GM18867 (cell line): ENCODE data around the gene PRSS50.
A peak's percentile ranks its signal among the peaks of the same experiment; 100 is the strongest.
"Not testable (repeated sequence)": the region's sequence is repeated elsewhere in the genome, so short reads cannot be mapped to it uniquely, and the experiment has no call there.

Experiments
- ATAC-seq: cut with Tn5 transposase; IDR thresholded peaks from one replicate; pipeline ENCODE4 v1.9.1; 2021; ENCODE audit warnings: mild to moderate bottlenecking, moderate library complexity; ENCODE audit not compliant: unreplicated experiment

Gene PRSS50, protein sequence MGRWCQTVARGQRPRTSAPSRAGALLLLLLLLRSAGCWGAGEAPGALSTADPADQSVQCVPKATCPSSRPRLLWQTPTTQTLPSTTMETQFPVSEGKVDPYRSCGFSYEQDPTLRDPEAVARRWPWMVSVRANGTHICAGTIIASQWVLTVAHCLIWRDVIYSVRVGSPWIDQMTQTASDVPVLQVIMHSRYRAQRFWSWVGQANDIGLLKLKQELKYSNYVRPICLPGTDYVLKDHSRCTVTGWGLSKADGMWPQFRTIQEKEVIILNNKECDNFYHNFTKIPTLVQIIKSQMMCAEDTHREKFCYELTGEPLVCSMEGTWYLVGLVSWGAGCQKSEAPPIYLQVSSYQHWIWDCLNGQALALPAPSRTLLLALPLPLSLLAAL

DNA sequence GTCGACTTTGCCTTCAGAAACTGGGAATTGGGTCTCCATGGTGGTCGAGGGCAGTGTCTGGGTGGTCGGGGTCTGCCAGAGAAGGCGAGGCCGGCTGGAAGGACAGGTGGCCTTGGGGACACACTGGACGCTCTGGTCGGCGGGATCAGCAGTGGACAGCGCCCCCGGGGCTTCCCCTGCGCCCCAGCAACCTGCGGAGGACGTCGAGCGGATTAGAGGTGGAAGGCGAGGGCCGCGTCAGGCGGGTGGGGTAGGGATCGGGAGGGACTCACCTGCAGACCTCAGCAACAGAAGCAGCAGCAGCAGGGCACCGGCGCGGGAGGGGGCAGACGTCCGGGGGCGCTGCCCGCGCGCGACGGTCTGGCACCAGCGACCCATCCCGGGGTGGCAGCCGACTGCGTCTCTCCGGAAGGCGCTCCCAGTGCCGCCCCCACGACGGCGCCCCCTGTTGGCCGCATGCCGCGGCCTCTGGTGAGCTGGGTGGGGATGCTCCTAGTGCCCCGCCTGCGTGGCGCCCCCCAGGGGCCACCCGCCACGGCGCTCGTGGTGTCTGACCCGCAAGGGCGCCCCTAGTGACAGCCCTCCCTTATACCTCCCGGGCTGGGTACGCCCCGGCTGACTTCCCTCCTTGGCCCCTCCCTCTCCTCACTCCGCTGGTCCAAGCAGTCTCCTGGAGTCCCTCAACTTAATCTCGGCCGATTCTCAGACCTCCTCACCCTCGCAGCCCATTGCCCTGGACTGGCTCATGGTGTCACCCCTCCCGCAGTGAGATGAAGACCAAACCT is at the start of gene PRSS50:
PRSS50 (minus strand) TSS at position 423 of the 785 bp plus-strand sequence; CDS start at position 378, 45 bp downstream.
- ATAC-seq, result no peak

DNA sequence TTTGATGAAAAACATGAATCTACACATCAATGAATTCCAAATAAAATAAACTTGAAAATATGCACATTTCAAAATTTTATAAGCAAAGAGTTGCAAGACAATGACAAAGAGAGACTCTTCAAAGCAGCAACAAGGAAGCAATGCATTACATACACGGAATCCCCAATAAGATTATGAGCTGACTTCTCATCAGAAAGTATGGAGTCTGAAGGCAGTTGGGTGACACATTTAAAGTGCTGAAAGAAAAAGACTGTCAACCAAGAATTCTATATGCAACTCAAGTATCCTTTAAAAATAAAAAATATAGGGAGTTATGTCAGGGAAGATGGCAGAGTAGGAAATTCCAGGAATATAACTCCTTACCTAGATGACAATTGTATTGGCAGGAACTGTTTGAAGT is 46.5 kb upstream of the PRSS50 start:
- ATAC-seq, result no peak

DNA sequence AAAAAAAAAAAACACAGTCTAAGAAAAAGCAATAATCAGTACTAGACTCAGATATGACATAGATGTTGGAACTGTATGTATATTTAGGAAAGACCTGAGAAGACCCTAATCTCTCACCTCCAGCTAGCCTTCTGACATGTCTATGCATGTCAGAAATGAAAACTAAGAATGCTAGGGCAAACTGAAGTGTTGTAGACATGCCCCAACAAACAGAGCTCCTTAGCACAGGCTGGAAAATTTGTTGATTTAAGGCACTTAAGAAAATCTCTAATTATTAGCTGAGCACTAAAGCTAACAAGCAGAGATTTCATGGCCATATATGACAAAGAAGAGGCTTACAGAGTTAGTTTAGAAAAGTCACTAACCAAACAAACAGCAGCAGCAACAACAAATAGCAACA is 45.5 kb upstream of the PRSS50 start:
- ATAC-seq, result no peak

DNA sequence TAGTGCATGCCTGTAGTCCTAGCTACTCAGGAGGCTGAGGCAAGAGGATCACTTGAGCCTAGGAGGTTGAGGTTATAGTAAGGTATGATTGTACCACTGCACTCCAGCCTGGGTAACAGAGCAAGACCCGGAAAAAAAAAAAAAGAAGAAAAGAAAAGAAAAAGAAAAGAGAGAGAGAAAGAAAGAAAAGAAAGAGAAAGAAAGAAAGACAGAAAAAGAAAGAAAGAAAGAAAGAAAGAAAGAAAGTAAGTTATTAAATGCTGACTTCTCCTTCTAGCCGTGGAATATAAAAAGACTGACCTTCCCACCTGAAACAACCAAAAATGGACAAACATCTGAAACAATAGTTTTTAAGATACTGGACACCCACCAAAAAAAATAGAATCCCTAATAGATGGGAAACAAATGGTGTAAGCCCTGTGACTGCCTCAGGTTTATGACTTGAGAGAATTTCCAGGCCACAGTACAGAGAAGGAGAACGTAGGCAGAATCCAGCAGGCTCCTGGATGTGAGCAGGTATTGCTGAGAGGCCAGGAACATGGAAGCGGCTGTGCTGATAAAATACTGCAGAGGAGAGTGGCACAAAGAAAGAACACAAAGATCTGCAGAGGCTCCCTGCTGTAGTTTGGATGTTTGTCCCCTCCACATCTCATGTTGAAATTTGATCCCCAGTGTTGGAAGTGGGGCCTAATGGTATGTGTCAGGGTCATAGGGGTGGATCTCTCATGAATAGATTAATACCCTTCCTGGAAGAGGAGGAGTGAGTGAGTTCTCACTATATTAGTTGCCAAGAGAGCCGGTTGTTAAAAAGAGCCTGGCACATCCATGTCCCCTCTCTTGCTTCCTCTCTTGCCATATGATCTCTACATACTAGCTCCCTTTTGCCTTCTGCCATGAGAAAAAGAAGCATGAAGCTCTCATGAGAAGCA is 41.8 kb upstream of the PRSS50 start:
- no peak for ATAC-seq

DNA sequence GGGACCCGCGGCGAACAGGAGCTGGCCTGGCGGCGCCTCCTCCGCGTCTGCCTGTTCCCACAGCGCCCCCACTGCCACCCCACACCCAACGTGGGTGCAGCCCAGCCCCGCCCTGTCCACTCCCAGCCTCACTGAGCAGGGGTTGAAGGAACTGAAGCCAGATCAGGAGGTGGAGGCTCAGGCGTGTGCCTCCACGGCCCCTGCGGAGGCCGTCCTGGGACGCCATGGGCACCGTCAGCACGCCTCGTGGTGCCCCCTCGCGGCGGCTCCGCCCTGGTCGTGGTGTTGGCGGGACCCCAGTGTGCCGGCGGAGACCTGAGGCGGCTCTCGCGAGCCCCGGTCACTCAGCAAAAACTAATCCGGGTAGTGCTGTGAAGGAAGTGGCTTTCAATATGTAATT is 39.0 kb upstream of the PRSS50 start:
- ATAC-seq, result no peak

DNA sequence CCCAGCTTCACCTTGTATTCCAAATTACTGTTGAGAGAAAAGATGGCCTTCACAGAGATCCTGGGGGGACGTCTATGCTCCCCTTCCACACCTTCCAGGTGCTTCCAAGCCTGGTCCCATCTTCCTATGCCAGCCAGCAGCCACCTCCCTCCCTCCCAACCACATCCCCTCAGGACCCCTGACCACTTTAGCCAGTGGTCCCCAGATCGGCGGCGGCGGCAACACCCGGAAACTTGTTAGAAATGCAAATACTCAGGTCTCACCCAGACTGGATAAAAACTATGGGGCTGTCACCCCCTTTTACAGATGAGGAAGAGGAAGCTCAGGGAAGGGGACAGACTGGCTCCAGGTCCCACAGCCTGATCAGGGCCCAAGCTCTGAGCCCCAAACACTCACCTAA is 38.0 kb upstream of the PRSS50 start:
- no peak for ATAC-seq

DNA sequence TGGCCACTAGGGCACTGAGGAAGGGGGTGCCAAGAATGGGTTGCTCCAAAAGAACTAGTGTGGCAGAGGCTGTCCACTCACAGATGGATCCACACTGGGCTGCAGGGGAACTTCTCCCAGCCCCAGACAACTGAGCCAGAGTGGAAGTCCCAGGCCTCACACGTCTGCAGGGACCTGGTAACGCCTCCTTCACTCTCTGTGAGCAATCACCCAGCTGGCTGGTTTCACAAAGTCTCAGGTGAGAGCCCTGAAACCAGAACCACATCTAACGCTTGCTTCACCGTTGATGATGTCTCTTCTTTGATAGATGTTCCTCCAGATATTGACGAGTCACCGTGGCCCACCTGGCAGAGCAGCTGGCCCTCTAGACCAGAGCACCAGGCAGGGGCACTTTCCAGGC is 35.5 kb upstream of the PRSS50 start:
- peak; percentile 44 for ATAC-seq

DNA sequence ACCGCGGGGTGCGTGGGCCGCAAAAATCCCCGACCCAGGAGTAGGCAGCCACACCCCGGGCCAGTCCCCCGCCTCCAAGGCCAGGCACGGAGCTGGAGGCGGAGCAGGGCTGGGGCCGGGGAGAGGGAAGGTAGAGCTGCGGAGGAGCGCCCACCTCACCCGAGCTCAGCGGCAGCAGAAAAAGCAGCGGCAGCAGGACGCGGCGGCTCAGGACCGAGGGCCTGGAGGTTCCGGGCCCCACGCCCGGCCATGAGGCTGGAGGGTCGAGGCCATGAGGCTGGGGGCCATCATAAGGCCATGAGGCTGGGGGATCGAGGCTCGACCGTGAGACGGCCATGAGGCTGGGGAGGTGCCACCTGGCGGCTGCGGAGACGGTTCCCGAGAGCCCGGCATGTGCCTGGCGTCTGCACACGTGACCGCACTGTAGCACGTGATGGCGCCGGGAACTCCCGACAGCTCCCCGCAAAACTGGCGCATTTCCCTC is 32.9 kb upstream of the PRSS50 start:
- no peak for ATAC-seq

DNA sequence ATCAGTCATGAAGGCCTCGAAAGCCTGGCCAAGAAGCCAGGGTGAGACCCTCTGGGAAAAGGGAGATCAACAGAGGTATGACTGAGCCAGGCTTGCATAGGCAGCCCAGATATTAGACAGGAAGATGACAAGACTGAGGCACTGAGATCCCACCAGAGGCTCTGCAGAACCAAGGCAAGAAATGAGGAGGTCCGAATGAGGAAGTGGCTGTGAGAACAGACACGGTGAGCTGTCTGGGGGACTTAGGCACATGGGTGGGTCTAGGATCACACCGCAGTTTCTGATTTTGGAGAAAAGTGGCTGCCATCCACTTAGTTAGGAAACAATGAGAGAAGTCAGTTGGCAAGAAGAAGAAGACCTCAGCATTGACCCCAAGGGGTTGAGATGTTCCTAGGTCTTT is 31.5 kb upstream of the PRSS50 start:
- ATAC-seq, result no peak

DNA sequence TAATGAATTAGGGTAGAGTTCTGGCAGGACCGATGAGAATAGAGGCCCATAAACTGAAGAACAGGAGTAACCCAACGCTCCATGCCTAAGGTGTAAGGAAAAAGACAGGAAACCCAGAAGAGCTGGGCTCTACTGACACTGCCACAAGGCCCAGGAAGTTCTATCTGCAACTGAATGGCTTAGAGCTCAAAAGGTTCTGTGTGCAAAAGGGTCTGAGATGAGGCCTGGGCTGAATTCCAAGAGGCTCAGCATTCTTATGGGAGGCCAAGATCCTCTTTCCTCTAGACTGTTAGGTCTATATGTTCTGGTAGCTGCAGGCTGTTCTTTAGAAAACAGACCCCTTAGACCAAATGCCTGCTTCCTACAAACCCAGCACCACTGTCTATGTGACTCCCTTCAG is 30.5 kb upstream of the PRSS50 start:
- no peak for ATAC-seq

DNA sequence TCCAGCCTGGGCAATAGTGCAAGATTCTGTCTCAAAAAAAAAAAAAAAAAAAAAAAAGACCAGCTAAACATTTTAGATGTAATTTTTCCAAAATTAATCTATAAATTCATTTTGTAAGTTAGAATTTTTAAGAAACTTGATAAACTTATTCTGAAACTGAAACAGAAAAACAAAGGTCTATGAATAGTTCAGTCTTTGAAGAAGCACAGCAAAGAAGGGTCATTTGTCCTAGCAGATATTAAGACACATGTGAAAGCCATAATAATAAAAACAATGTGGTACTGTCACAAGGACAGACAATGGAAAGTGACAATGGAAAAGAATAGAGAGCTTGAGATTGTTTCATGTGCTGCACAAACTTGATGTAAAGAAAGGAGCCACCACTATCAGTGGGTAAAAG is 29.0 kb upstream of the PRSS50 start:
- ATAC-seq, result no peak

DNA sequence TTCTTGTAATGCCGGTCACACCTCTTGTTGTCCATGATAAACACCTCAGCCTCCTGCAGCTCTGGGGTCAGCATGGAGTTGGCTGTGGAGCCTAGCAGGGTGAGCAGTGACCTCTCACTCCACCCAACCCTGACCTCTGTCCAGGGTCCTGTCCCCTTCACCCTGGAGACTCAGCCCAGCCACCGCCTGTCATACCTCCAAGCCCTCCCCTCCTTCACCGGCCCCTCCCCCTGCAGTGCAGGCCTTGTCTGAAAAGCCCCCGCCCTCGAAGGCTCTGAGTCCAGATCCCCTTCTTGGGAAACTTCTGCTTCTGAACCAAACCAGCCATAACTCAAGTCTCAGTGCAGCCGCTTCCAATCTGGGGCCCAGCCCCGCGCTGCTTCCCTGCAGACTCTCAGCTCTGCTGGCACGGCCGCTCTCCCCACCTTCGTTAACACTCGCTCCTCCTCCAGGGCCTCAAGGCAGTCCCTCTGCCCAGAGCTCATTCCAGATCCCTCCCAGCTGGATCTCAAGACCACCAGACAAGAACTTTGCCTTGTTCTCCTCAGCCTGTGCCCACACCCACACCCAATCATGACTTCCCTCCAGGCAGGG is 25.4 kb upstream of the PRSS50 start:
- ATAC-seq, result no peak

DNA sequence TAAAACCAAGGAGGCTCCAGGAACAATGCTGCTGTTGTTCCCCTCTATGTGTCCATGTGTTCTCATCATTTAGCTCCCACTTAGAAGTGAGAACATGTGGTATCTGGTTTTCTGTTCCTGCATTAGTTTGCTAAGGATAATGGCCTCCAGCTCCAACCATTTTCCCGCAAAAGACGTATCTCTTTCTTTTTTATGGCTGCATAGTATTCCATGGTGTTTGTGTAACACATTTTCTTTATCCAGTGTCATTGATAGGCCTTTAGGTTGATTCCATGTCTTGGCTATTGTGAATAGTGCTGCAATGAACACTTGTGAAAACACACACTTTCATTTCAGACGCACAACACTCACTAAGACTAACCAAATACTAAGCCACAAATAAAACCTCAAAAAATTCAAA is 21.9 kb upstream of the PRSS50 start:
- ATAC-seq, result not testable (repeated sequence)

DNA sequence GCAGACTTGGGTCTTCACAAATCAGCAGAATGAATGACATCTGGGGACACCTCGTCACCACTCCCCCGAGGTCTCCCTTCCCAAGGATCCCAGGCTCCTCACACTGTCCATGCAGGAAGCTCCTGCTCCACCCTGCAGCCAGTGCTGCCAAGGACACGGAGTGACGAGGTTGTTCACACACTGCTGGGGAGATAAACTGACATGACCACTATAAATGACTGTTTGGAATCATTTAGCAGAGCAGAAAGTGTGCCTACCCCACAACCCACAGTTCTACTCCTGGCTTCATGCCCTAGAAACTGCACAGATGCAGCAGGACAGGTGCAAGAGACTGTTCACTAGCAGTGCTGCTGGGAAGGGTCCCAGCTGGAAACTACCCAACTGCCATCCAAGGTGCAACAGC is 19.7 kb upstream of the PRSS50 start:
- ATAC-seq, result no peak

DNA sequence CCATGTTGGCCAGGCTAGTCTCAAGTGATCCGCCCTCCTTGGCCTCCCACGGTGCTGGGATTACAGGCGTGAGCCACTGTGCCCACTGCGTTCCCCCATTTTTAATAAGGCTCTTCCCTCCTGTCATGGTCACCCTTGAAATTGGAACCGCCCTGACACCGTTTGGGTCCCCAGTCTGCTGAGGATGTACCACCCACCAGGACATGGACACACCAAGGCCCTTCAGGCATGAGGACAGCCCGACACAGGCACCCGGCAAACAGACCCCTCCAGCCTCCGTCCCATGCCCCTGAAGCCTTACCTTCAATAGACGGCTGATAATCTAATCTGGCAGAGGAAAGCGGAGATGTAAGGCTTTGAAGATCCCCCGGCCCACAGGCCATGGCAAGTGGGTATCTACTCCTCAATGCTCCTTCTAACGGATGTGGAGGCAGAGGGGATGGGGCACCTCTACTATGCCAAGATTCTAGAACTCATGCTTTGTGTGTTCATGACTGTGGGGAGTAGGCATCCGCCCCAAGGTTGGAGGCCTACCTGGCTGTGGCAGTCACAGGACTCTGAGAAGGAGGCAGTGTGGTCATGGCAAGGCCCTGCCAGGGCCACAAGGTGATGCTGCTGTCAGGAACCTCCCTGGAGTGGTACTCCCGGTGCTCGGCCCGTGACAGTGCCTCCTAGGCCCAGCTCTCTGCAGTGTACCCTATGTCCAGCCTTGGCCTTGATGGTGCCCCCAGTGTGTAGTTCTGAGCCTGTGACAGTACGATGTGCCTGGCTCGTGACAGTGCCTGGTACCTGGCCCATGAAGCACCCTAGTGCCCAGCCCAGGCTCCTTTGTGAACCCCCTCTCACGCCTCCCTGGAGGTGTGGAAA is 18.6 kb upstream of the PRSS50 start:
- no peak for ATAC-seq

DNA sequence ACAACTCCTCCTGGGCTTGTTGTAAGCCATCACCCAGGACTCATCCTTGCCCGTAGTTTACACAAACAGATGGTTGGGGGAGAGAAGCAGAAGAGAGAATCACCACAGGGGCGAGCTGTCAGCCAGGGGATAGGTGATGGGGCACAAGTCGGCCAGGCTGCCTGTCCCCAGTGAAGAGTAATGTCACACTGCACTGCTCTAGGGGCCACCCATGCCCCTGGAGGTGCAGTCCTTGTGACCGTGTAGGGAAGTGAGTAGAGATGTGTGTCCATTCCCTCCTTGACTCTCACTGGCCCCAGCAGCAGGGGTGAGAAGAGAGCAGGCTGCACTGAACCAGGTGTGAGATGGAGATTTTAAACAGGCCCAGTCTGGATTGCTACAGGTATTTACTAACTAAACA is 17.1 kb upstream of the PRSS50 start:
- no peak for ATAC-seq

DNA sequence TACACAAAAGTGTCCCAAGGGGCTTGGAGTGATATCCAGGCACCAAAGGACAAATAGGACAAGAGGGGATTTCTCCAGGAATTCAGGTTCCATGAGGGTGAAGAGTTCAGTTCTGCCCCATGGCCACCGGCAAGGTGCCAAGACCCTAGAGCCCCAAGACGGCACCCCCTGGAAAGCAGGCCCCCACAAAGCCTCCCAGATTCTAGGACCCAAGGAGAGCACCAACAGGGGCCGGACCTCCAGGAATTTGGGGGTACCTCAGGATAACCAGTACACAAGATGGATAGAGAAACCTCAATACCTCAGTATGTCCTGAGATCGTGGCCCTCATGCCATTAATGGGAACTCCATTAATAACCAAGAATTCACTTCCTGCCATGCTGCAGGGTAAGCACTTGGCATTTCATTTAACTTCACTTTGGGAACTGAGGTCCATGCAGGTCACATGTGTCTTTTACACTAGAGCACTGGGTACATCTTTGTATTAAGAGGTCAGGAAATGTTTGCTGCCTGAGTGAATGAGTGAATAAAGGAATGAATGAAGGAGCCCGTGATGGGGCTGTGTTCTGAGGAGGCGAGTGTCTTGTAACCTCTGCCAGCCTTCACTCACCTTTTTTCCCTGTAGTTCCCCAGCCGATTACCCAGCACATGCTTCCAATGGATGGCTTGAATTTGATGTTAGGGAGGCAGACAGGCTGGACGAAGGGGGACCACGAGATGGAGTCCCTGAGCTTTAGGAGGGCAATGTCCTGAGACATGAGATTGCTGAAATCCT is 15.5 kb upstream of the PRSS50 start:
- ATAC-seq, result no peak

DNA sequence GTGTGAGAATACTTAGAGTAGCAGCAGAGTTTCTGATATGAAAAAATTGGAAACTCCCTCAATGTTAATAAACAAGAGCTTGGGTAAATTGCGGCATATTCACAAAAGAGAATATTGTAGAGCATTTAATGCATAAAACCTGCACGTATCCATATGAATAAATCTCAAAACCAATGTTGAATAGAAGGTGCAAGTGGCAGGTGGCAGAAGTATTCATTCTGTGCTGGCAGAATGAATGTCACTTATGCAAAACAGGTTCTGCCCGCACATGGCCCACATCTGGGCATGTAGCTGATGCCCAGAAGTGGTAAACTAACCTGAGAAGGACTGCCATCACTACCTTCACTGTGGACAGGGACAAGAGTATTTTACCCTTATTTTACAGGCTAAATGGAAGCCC is 14.1 kb upstream of the PRSS50 start:
- ATAC-seq, result no peak

DNA sequence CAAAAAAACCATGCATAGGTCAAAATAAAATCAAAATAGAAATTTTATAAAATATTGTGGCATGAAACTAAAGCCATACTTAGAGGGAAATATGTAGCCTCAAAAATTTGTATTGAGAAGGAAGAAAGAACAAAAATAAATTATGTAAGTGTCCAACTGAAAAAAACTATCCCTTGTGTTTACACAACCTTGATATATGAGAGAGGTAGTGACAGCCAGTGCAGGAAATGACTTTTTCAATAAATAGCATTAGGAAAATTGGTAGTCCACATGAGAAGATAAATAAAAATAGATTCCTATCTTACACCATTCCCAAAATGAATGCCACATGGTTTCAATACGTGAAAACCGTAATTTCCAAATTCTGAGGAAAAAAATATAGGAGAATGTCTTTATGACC is 13.2 kb upstream of the PRSS50 start:
- no peak for ATAC-seq
